ENCODE results near the gene ASTL. TPM values are rescaled to one million over a fixed set of nuclear protein-coding genes. Genes with fewer than 3 reads are reported as not detected.

The ASTL gene
- total and polyA plus RNA-seq, 2 donors (not counting 3 experiments of a cell fraction or from before 2014, with no cell fraction given), result not detected

DNA sequence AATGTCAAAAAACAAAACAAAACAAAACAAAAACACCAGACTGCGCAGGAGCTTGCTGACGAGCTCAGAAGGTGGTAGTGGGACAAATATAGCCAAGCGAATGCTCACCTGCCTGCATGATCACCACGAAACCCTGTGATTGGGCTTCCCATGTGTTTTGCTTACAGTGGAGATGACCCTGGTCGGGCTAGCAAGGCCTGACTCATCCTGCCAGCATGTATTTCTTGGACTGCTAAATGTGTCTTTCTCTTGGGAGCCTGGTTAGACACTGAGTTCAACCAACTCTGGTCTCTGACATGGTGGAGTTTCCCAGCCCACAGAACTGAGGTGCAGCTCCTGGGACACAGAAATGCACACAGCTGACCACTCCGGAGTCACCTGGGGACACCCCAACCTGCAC lies 37.6 kb upstream of the ASTL start:
- H3K9me1 ChIP-seq (replicated peaks; ENCODE audit: control insufficient read depth, extremely low read depth, insufficient read depth, low read length), result no peaks in the 10 kb centered on the region
- no TSS peak for BruUV-seq (replicated peaks)
- H3K4me3 ChIP-seq (replicated peaks in 1 of 3; ENCODE audit: insufficient read depth in 1 of 3, low read depth in 1 of 3, low read length in 3 of 3), result no peak overlapping the region
- H3K27me3 ChIP-seq (ENCODE audit: control insufficient read depth in 2 of 2, insufficient read depth in 2 of 2, low read length in 2 of 2), result no peaks in the 10 kb centered on the region
- no peak overlapping the region for H3K27ac ChIP-seq (ENCODE audit: insufficient read depth, low read depth, low read length)
- no peaks in the 10 kb centered on the region for H3K79me2 ChIP-seq (ENCODE audit: control insufficient read depth, insufficient read depth, low read length)
- H3K4me2 ChIP-seq (ENCODE audit: insufficient read depth, low read length), result no peak overlapping the region
- H3K9ac ChIP-seq (replicated peaks; ENCODE audit: extremely low read depth, insufficient read depth, low read length), result no peak overlapping the region
- no peaks in the 10 kb centered on the region for H3K4me1 ChIP-seq (ENCODE audit: control insufficient read depth, extremely low read depth, insufficient read depth, low read length)
- DNase-seq (ENCODE audit: low read depth, low spot score), result no peak
- POLR2A ChIA-PET, result no interaction called here
- CTCF ChIA-PET, result interaction anchor here (0.9 to 3.5 kb wide), 7 partner anchors 13 to 183 kb away, joined by 4 to 208 read pairs (median 23); partner anchors contain the start of gene ASTL
- dilution Hi-C loops (cut with MboI; ENCODE audit: extremely low pct_ligation_motif_present, low sequenced_read_pairs), result no loop called here
- no peak for FAIRE-seq
- H2AFZ ChIP-seq (ENCODE audit: low read depth, low read length), result no peak overlapping the region
- no peaks in the 10 kb centered on the region for H3K9me3 ChIP-seq (replicated peaks; ENCODE audit: control insufficient read depth, insufficient read depth, low read length)
- no peaks in the 10 kb centered on the region for H3K36me3 ChIP-seq (ENCODE audit: control insufficient read depth in 2 of 2, extremely low read depth in 1 of 2, insufficient read depth in 2 of 2, low read length in 2 of 2)
- no peaks in the 10 kb centered on the region for H4K20me1 ChIP-seq (replicated peaks; ENCODE audit: control insufficient read depth, extremely low read depth, insufficient read depth, low read length)
- intact Hi-C loops (cut with micrococcal nuclease), result loop anchor here (2.0 kb wide), 1 partner anchor 59 kb away; the partner anchor contains the start of gene ADRA2B
- TF ChIP-seq POLR2AphosphoS5 (IDR thresholded peaks at IDR 0.05; ENCODE audit: insufficient read depth, low read depth, low read length) (no peak), FOS (IDR thresholded peaks at IDR 0.05; ENCODE audit: borderline replicate concordance, insufficient read depth, low read length) (no peak), GATA2 (IDR thresholded peaks at IDR 0.05; ENCODE audit: insufficient read depth, insufficient read length, low read depth, low read length) (no peak), EZH2 (IDR thresholded peaks at IDR 0.05; ENCODE audit: borderline replicate concordance, low read depth, low read length, severe bottlenecking) (no peak), POLR2A (IDR thresholded peaks at IDR 0.05; ENCODE audit: low read depth, low read length) (no peak), MYC (IDR thresholded peaks at IDR 0.05; ENCODE audit: low read depth, low read length) (no peak), JUN (IDR thresholded peaks at IDR 0.05; ENCODE audit: borderline replicate concordance, insufficient read depth, insufficient read length, low read depth) (no peak)
- TF ChIP-seq, protein P1, sequence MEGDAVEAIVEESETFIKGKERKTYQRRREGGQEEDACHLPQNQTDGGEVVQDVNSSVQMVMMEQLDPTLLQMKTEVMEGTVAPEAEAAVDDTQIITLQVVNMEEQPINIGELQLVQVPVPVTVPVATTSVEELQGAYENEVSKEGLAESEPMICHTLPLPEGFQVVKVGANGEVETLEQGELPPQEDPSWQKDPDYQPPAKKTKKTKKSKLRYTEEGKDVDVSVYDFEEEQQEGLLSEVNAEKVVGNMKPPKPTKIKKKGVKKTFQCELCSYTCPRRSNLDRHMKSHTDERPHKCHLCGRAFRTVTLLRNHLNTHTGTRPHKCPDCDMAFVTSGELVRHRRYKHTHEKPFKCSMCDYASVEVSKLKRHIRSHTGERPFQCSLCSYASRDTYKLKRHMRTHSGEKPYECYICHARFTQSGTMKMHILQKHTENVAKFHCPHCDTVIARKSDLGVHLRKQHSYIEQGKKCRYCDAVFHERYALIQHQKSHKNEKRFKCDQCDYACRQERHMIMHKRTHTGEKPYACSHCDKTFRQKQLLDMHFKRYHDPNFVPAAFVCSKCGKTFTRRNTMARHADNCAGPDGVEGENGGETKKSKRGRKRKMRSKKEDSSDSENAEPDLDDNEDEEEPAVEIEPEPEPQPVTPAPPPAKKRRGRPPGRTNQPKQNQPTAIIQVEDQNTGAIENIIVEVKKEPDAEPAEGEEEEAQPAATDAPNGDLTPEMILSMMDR (IDR thresholded peaks at IDR 0.05; ENCODE audit: extremely low read depth in 1 of 2, insufficient read depth in 1 of 2, low read depth in 1 of 2, low read length in 2 of 2), result no peak
- TF ChIP-seq, protein P2, sequence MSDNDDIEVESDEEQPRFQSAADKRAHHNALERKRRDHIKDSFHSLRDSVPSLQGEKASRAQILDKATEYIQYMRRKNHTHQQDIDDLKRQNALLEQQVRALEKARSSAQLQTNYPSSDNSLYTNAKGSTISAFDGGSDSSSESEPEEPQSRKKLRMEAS (IDR thresholded peaks at IDR 0.05; ENCODE audit: insufficient read depth, insufficient read length), result no peak

All from endothelial cell of umbilical vein (primary cell).